HG03565 (cell line): Measurements from ENCODE around the gene SAMD4B.

ENCODE experiments used
- ATAC-seq: cut with Tn5 transposase; IDR thresholded peaks from one replicate; pipeline ENCODE4 v1.9.1; 2021; ENCODE audit warnings: mild to moderate bottlenecking, moderate library complexity; ENCODE audit not compliant: unreplicated experiment

SAMD4B gene

DNA sequence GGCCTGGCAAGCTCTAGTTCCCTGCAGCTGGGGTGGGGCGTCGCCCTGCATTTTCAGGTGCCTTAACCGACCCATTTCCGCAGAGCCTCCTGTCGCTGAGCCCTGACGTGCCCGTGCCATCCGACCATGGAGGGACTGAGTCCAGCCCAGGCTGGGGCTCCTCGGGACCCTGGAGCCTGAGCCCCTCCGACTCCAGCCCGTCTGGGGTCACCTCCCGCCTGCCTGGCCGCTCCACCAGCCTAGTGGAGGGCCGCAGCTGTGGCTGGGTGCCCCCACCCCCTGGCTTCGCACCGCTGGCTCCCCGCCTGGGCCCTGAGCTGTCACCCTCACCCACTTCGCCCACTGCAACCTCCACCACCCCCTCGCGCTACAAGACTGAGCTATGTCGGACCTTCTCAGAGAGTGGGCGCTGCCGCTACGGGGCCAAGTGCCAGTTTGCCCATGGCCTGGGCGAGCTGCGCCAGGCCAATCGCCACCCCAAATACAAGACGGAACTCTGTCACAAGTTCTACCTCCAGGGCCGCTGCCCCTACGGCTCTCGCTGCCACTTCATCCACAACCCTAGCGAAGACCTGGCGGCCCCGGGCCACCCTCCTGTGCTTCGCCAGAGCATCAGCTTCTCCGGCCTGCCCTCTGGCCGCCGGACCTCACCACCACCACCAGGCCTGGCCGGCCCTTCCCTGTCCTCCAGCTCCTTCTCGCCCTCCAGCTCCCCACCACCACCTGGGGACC is 65.6 kb downstream of the SAMD4B start:
- no peak for ATAC-seq

DNA sequence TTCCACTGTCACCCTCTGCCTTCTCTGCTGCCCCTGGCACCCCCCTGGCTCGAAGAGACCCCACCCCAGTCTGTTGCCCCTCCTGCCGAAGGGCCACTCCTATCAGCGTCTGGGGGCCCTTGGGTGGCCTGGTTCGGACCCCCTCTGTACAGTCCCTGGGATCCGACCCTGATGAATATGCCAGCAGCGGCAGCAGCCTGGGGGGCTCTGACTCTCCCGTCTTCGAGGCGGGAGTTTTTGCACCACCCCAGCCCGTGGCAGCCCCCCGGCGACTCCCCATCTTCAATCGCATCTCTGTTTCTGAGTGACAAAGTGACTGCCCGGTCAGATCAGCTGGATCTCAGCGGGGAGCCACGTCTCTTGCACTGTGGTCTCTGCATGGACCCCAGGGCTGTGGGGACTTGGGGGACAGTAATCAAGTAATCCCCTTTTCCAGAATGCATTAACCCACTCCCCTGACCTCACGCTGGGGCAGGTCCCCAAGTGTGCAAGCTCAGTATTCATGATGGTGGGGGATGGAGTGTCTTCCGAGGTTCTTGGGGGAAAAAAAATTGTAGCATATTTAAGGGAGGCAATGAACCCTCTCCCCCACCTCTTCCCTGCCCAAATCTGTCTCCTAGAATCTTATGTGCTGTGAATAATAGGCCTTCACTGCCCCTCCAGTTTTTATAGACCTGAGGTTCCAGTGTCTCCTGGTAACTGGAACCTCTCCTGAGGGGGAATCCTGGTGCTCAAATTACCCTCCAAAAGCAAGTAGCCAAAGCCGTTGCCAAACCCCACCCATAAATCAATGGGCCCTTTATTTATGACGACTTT is 66.4 kb downstream of the SAMD4B start:
- ATAC-seq, result no peak

GRCh38 chr19:39409208-39410016 is 67.2 kb downstream of the SAMD4B start:
- no peak for ATAC-seq

- ATAC-seq, result no peak
These were observed 68.0 kb downstream of the SAMD4B start for GRCh38 chr19:39410017-39410830.

- no peak for ATAC-seq
These were observed 68.5 kb downstream of the SAMD4B start for GRCh38 chr19:39410831-39411080.

DNA sequence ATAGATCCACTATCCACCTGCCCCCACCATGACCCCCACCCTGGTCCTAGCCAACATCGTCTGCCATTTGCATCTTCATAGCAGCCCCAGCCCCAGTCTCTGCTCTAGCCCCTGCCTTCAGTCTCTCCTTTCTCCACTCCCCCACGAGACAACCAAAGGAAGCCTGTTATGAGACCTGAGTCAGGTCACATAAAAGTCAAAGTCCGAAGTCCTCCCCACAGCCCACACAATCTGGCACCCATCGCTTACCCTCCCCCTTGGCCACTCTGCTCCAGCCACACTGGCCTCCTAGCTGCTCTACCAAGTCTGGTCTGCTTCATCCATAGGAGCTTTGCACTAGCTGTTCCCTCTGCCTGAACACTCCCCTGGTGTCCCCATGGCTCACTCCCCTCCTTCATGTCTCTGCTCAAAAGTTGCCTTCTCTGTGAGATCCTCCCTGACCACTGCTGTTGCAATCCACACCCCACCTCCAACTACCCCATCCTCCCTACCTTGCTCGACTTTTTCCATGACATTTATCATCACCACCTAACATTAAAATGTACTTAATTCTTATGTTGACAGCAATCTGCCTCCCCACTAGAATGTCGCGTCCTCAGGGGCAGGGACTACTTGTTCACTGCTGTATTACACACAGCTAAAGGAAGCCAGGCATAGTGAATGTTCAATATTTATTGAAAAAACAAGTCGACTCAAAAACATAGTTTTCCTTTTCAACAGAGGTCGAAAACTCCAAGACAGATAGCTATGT is 69.0 kb downstream of the SAMD4B start:
- ATAC-seq, result no peak

- ATAC-seq, result peak; percentile 13
These were observed 69.5 kb downstream of the SAMD4B start for GRCh38 chr19:39411832-39412099.

- peak; percentile 52 for ATAC-seq
These were observed 70.1 kb downstream of the SAMD4B start, which contains the start of gene PLEKHG2 for GRCh38 chr19:39412100-39412866. Gene PLEKHG2, plus strand, starts transcription at chr19:39412669. Its CDS starts 1,418 bp downstream, at chr19:39414087.

- ATAC-seq, result no peak
These were observed 70.6 kb downstream of the SAMD4B start for GRCh38 chr19:39412867-39413271.

DNA sequence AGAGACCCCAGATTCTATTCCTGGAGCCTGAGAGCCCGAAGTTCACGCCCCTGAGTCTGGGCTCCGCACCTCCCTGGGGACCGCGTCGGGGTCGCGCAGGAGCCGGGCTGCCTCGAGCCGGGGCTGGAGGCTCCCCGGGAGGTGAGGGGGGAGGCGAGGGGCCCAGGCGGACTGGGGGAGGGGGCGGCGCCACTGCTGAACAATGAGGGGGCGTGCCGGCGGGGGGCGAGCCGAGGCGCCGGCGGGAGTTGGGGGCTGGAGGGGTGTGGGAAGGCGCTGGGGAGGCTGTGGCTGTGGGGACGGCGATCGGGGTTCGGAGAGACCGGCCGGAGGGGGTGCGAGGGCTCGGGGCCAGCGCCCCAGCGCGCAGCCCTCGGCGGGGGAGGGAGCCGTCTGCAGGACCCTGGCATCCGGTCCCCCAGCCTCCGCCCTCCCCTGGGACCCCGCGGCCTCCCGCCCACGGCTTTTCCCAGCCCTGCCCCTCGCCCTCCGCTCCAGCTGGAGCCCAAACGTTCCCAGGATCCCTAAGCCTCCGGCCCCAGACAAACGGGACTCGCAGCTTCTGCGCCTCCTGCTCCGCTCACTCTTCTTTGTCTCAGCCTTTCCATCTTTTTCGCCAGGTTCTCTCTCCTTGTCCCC is 71.2 kb downstream of the SAMD4B start:
- ATAC-seq, result no peak

DNA sequence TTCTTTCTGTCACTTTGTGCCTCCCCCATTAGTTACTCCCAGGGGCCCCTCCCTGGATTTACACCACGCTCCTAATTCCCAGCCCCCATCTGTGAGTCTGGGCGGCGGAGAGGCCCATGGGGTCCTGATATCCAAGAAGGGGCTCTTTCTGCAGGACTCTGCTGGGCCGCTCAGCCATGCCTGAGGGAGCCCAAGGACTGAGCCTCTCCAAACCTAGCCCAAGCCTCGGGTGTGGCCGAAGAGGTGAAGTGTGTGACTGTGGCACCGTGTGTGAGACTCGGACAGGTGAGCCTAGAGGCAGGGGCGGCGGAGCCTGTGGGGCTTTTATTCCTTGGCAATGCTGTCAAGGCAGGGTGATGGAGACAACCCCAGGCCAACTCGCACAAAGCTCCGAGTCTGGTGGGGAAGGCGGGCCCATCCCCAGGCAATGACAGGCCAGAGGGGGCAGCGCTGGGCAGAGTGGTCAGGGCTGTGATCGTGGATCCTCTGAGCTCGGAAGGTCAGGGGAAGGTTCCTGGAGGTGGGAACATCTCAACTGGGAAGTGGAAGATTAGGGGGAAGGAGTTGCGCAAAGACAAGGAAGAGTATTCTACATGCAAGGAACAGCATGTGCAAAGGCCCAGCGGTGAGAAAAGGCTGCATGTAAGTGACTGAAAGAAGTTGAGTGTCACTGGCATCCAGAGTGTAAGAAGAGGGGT is 71.8 kb downstream of the SAMD4B start:
- no peak for ATAC-seq

DNA sequence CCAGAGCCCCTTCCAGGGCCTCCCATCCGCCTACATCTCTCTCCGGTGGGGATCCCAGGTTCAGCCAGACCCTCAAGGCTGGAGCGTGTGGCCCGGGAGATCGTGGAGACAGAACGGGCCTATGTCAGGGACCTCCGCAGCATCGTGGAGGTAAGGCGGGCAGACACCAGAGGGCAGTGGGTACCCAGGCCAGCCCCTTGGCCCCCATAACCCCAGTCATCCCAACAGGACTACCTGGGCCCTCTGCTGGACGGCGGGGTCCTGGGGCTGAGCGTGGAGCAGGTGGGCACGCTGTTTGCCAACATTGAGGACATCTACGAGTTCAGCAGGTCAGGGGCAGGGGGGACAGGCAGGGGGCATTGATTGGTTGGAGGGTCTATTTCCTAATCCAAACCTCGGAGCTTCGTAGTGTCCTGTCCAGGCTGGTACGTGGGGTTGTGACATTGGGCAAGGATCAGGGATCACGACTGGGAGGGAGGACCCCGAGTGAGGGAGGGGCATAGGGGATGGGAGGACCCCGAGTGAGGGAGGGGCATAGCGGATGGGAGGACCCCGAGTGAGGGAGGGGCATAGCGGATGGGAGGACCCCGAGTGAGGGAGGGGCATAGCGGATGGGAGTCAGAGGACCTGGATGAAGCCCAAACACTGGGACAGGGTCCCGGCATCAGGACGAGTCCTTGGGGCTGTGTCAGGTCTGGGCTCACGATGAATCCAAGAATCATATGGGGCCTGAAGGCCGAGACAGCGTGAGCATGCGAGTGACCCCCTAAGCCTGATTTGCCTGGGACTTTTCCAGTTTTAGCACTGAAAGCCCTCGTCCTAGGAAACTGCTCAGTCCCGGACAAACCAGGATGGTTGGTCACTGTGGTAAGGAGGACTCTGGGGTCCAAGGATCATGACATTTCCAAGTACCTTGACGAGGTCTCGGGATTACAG is 73.2 kb downstream of the SAMD4B start:
- no peak for ATAC-seq

- ATAC-seq, result no peak
These were observed 74.2 kb downstream of the SAMD4B start for GRCh38 chr19:39416152-39417120.

DNA sequence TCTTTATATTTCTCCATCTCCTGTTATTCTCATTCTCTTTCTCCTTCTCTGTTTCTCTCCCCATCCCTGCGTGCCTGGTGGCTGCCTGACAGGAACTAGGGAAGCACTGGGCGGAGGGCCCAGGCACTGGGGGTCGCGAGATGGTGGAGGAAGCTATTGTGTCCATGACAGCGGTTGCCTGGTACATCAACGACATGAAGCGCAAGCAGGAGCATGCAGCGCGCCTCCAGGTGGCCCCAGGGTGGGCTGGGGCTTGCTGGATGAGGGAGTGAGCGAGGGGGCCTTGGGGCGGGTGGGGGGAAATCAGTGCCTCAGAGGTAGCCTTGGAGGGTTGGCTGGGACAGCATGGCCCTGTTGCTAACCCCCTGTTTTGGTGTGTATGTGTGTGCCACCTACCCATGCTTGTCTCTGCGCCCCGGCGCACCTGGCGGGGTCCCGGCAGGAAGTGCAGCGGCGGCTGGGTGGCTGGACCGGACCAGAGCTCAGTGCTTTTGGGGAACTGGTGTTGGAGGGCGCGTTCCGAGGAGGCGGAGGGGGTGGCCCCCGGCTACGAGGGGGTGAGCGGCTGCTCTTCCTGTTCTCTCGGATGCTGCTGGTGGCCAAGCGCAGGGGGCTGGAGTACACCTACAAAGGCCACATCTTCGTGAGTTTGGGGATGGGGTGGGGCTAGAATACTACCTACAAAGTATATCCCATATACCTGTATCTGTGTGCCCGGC is 75.4 kb downstream of the SAMD4B start:
- no peak for ATAC-seq

- ATAC-seq, result no peak
These were observed 76.8 kb downstream of the SAMD4B start for GRCh38 chr19:39419003-39419402.

DNA sequence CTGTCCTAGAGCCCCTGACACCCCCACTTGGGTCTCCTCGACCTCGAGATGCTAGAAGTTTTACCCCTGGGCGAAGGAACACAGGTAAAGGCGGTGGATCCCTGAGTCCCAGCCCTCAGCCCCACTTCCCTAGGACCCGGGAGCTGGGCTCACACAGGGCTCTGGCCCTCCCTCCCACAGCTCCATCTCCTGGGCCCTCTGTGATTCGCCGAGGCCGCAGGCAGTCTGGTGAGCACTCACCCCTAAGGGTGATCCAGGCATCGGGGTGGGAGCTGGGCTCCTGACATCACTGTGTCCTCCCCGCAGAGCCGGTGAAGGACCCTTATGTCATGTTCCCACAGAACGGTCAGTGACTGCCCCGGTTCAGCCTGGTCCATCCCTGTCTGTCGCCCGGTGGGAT is 78.5 kb downstream of the SAMD4B start:
- ATAC-seq, result no peak
